ENCODE data around the gene ZNF784.
"Not testable (repeated sequence)": the region's sequence is repeated elsewhere in the genome, so short reads cannot be mapped to it uniquely, and the experiment has no call there.

The ZNF784 gene

DNA sequence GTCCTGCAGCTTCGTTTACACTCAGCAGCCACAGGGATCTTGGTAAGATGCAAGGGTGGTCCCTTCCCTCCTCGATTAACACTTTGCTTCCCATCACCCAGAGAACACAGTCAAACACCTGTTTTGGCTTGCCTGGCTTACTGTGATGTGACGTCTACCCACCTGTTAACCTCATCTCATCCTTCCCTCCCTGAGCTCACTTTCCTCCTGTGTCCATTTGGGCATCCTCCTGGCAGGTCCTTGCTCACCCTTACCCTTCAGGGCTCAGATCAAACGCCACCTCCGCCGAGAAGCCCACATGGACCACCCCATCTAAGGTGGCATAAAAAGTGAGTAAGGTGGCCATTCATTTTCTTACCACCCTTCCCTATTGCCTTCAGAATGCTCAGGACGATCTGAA is 34.3 kb downstream of the ZNF784 start:
- in situ Hi-C loops (cut with MboI; ENCODE audit: low sequenced_read_pairs), result no loop called here

DNA sequence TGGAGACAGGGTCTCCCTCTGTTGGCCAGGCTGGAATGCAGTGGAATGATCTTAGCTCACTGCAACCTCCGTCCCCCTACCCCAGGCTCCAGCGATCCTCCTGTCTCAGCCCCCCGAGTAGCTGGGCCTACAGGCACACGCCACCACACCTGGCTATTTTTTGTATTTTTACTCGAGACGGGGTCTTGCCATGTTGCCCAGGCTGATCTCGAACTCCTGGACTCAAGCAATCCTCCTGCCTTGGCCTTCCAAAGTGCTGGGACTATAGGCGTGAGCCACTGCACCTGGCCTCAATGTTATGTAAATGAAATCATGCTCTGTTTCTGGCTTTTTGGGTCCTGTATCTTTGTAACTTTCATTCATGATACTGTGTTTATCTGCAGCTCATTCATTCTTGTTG is 35.6 kb downstream of the ZNF784 start:
- in situ Hi-C loops (cut with MboI; ENCODE audit: low sequenced_read_pairs), result no loop called here

DNA sequence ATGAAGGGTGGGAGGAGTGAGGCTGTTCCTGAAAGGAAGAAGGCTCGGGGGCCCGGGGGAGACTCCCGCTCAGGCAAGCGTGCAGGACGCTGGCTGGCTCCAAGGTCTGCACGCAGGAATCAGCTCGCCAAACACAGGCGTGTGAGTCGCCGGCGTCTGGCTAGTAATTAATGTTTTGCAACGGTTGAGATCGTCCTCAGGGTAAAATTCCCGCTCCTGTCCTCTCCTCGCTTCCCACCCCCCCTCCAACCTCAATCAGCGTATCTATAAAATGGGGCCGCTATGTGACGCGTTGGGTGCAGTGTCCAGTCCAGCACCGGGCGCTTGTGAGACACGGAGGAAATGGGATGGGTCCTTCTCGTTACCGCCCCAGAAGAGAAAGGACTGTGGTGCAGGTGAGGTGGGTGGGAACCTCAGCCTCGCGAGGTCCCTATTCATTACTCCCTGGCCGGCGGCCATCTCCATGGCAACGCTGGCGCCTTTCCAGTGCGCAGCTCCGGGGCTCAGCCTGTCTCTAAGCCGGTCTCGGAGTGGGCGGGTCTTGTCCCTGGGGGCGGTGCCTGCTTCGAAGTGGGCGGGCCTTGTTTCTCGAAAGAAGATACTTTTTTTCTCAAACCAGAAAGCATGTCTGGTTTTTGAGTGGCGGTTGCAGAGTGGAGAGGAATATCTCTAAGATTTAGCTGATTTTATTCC is 37.2 kb downstream of the ZNF784 start:
- in situ Hi-C loops (cut with MboI; ENCODE audit: low sequenced_read_pairs), result no loop called here

DNA sequence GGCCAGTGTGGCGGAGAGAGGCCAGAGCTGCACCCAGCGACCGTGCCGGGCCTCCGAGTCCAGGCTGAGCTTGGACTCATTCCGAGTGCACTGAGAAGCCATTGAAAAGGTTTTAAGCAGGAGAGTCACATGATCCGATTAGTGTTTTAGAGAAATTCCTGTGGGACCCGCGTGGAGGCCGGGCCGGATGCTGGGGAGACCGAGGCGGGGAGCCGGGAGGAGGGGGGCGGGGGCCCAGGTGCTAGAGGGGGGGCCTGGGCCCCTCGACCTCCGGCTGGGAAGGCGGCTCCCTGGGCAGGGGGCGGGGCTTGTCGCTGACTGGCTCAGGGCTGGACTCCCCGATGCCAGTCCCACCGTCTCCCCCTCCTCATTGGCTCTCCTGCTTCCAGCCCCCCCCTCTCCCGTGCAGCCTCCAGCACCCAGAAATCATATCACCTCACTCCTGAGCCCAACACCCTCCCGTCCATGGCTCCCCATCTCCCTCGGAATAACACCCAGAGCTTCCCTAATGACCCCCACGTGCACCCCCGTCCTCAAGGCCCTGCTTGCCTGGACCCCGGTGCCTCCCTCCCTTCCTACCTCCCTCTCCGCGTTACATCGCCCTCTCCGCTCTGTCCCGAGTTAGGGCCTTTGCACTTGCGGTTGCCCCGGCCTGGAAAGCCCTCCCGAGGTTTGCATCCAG is 38.6 kb downstream of the ZNF784 start:
- in situ Hi-C loops (cut with MboI; ENCODE audit: low sequenced_read_pairs), result no loop called here

DNA sequence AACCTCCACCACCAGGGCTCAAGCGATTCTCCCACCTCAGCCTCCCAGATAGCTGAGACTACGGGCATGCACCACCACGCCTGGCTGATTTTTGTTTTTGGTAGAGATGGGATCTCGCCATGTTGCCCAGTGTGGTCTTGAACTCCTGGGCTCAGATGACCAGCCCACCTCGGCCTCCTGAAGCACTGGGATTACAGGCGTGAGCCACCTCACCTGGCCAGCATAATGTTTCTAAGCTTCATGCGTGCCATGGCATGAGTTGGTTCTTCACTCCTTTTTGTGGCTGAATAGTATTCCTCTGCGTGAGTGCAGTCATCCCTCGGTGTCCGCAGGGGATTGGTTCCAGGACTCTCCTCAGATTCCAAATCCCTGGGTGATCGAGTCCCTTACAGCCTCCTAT is 39.5 kb downstream of the ZNF784 start:
- in situ Hi-C loops (cut with MboI; ENCODE audit: low sequenced_read_pairs), result no loop called here

DNA sequence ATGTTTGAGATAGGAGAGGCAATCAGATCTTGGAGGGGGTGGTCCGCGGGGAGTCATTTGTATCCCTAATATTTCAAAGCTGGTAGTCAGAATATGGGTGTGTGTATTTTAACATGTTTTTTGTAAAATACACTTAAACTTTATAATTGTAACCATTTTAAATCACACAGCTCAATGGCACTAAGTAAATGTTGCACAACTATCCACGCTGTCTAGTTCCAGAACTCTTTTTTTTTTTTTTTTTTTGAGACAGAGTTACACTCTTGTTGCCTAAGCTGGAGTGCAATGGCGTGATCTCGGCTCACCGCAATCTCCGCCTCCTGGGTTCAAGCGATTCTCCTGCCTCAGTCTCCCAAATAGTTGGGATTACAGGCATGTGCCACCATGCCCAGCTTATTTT is 40.5 kb downstream of the ZNF784 start:
- in situ Hi-C loops (cut with MboI; ENCODE audit: low sequenced_read_pairs), result not testable (repeated sequence)

DNA sequence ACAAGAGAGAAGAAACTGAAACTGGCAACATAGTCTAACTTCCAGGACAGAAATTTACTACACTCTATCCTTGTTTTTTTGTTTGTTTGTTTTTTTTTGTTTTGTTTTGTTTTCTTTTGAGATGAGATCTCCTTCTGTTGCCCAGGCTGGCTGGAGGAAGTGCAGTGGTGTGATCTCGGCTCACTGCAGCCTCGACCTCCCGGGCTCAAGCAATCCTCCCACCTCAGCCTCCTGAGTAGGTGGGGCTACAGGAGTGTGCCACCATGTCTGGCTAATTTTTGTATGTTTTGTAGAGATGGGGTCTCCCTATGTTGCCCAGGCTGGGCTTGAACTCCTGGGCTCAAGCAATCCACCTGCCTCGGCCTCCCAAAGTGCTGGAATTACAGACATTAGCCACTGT is 42.1 kb downstream of the ZNF784 start:
- in situ Hi-C loops (cut with MboI; ENCODE audit: low sequenced_read_pairs), result not testable (repeated sequence)

DNA sequence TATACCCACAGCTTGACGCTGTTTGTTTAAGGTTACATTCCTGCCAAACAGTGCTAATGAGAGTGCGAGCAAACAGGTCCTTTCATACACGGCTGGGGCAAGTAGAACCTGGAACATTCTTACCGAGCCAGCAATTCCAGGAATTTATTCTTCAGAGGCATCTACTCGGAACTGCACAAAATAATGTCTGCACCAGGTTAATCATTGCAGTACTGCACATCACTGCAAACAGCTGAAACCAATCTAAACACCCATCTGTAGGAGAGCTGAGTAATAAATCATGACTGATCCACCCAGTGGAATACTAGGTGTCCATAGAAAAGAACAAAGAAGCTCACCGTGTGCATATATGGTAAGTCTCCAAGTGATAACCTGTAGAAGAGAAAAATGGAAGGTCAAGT is 42.5 kb downstream of the ZNF784 start:
- in situ Hi-C loops (cut with MboI; ENCODE audit: low sequenced_read_pairs), result no loop called here

DNA sequence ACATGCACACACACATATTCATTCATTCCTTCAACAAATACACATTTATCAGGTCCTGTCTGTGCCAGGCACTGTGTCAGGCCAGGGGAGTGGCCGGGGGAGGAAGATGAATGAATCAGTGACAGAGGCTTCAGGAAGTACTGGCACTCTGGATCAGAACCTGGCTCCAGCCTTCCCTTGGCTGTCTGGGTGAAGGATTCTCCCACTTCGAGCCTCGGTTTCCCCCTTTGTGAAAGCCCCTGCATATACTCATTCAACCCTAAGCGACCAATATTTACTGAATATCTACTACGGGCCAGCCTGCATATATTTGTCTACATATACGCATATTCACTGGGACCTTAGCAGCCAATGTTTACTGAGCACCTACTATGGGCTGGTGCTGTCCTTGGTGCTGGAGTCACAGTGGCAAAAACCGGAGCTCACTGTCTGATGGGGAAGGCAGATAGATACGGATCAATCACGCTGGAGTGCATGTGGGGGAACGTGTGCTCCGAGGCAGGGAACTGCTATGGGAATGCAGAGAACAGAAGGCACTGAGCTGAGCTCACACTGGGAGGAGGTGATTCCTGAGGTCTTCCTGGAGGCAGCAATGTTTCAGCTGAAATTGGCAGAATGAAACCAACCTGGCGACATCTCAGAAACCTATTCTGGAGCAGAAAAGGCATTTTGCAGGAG is 43.1 kb downstream of the ZNF784 start:
- in situ Hi-C loops (cut with MboI; ENCODE audit: low sequenced_read_pairs), result no loop called here

DNA sequence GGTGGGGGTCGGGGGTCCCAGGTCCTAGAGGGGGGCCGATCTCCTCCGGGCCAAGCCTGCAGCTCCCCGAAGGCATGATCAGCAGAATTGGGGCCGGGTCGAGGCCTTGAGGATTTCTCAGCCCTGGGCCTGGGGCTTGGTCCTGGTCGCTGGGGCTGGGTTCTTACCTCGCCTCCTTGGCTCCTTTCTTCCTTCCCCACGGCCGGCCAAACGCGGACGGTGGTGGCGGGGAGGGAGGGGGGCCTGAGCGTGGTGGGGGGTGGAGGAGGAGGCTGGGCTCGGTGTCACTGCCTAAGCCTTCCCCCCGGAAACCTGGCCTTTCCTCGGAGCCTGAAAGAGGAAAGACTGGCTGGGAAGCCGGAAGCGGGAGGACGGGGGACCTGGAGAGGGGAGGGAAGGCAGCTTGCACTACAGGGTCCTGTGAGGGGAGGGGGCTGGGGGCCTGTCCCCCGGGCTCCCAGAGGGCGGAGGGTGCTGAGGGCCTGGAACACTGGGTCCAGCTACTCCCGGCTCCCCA is 43.7 kb downstream of the ZNF784 start, which contains the start of gene ZNF579:
Gene ZNF579 (minus strand): TSS at position 221 of the 517 bp plus-strand sequence. CDS start 1,209 bp downstream, outside the sequence.
- in situ Hi-C loops (cut with MboI; ENCODE audit: low sequenced_read_pairs), result no loop called here

DNA sequence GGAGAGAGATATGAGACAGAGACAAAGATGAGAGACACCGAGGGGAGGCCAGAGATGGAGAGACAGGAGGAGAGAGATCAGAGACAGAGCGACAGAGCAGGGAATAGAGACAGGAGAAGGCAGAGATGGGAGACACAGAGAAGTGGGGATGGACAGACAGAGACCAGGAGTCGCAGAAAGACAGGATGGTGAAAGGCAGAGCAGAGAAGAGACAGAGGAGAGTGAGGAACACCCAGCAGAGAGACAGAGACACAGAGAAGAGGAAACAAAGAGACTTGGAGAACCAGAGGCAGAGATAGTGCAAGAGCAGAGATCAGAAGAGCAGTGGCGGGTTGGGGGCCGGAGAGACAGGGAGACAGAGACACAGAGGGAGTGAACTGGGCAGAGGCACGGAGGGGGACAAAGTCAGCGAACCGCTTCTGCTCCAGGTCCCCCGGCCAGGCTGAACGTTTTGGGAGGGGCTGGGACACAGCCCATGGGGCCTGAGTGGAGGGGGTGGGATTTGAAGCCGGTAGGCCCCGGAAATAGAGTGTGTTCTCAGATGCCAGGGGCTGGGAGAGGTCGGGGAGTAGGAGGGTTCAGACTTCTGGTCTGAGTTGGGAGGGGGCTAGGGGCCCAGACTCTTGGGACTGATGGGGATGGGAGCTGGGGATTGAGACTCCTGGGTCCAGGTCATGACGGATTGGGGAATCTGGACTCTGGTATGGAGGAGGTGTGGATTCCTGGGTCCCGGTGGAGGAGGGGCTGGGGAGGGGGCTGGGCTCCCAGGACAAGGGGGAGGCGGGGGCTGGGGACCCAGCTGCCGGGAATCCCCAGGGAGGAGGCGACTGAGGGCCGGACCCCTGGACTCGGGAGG is 44.4 kb downstream of the ZNF784 start:
- in situ Hi-C loops (cut with MboI; ENCODE audit: low sequenced_read_pairs), result no loop called here

DNA sequence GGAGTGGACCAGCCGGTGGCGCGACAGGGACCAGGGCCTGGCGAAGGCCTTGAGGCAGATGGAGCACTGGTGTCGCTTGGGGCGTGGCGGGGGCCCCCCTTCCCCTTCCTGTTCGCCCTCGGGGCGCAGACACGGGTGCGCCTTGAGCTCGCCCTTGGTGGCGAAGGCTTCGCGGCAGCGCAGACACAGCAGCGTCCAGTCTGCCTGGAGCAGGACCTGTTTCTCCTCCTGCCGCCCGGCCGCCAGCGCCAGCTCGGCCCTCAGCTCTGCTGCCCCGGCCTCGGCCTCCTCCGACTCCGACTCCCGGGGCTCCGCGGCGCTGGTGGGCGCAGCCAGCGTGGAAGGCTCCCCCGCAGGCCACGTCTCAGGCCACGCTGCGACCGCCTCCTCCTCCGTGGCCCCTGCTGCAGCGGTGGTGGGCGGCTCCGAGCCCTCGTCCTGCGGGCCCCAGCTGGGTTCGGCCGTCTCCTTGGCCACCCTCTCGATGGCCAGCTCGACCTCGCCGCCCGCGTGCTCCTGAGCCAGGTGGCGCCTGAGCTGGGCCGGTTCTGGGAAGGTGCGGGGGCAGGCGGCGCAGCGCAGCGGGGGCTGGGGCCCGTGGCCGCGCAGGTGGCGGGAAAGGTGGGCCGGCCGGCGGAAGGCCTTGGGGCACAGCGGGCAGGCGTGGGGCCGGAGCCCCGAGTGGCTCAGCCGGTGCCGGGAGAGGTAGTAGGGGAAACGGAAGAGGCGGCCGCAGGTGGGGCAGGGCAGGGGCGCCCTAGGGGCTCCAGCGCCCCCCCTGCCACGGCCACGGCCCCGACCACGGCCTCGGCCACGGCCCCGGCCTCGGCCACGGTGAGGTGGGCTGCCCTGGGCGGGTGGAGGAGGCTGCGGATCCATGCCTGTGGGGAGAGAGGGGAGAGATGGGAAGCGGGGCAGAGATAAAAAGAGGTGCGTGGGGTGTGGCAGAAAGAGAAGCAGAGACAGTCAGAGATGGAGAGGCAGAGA is 45.3 kb downstream of the ZNF784 start:
- in situ Hi-C loops (cut with MboI; ENCODE audit: low sequenced_read_pairs), result no loop called here

DNA sequence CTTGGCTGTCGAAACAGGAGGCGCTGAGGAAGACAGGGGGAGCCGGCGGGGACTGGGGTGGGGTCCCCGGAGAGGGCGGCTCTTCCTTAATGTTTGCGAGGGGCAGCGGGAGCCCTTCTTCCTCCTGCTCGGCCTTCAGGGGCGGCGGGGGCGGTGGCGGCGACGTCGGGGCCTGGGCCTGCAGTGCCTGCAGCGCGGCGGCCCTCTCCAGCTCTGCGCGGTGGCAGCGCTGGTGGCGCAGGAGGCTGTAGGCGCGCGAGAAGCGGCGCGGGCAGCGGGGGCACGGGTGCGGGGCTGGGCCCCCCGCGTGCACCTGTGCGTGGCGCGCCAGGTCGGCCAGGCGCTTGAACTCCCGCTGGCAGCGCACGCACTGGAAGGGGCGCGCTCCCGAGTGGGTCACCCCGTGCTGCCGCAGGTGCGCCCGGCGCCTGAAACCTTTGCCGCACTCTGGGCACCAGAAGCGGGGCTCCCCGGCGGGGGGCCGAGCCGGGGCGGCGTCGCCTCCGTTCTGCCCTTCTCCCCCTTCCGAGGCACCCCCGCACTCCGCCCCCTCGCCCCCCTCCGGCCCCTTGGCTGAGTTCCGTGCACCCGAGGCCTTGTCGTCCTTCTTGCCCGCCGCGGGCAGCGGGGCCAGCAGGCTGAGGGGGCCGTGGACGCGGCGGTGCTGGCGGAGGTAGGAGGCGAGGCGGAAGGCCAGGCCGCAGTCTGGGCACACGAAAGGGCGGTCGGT is 46.2 kb downstream of the ZNF784 start:
- in situ Hi-C loops (cut with MboI; ENCODE audit: low sequenced_read_pairs), result no loop called here

DNA sequence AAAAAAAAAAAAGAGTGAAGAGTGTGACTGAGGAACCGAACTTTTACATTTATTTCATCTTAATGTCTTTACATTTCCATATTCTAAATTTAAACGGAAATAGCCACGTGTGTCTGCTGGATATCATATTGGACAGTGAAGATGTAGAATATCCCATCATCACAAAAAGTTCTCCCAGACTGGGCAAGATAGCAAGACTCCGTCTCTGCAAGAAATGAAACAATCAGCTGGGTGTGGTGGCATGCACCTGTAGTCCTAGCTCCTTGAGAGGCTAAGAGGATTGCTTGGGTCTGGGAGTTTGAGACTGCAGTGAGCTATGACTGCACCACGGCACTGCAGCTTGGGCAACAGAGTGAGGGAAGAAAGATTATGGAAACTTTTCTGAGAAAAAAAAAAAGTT is 47.6 kb downstream of the ZNF784 start:
- in situ Hi-C loops (cut with MboI; ENCODE audit: low sequenced_read_pairs), result no loop called here

DNA sequence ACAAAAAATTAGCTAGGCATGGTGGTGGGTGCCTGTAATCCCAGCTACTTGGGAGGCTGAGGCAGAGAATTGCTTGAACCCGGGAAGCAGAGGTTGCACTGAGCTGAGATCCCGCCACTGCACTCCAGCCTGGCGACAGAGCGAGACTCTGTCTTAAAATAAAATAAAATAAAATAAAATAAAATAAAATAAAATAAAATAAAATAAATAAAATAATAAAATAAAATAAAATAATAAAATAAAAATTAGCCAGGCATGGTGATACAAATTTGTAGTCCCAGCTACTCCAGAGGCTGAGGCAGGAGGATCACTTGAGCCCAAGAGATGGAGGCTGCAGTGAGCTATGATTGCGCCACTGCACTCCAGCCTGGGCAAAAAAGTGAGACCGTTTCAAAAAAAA is 50.4 kb downstream of the ZNF784 start:
- in situ Hi-C loops (cut with MboI; ENCODE audit: low sequenced_read_pairs), result not testable (repeated sequence)

Measured in HL-60/S4 (cell line).